Measurements from ENCODE around the gene RGS4. TPM values are rescaled to one million over a fixed set of nuclear protein-coding genes. Genes with fewer than 3 reads are reported as not detected.
A peak's percentile ranks its signal among the peaks of the same experiment; 100 is the strongest.

The RGS4 gene
- total RNA-seq, 1 experiment from 2014 or later: not detected

DNA sequence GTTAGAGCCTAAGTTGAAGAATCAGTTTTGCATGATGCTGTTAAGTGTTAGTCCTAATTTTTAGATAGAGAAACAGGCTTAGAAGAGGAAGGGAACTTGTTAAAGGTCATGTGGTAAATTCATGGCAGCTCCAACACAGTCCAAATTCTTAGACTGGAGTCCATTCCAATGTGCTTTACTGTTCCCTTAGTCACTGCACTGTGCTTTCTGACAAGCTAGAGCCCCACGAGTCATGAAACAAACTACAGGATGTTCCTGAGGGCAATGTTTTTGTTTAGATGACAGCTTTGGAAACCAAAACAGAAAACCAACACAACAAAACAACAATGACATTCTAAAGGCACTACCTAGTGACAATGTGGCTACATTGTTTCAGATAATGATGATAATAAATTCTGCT is 23.1 kb upstream of the RGS4 start:
- Histone ChIP-seq H3K79me2 (ENCODE audit: low read length) (no peaks in the 10 kb centered on the region), H4K20me1 (ENCODE audit: insufficient read depth, low read depth, low read length) (no peaks in the 10 kb centered on the region), H3K4me3 (ENCODE audit: low read length) (no peak overlapping the region), H3K4me2 (ENCODE audit: low read depth, low read length, poor library complexity, severe bottlenecking) (no peak overlapping the region), H3K27ac (ENCODE audit: low read length) (no peak overlapping the region), H3K4me1 (ENCODE audit: low read length) (no peaks in the 10 kb centered on the region), H3K9me2 (replicated peaks; ENCODE audit: insufficient read depth, low read length) (no peaks in the 10 kb centered on the region), H3K9me3 (ENCODE audit: low read length) (no peaks in the 10 kb centered on the region), H3K36me3 (ENCODE audit: insufficient read depth, low read length) (no peaks in the 10 kb centered on the region), H3K27me3 (ENCODE audit: low read length) (peaks cover 2% of the 10 kb centered on the region; the same call in 1 of the 2 replicates), H3K9ac (ENCODE audit: low read length) (no peak overlapping the region), H2AFZ (ENCODE audit: low read length) (no peak overlapping the region)
- DNase-seq: no peak

DNA sequence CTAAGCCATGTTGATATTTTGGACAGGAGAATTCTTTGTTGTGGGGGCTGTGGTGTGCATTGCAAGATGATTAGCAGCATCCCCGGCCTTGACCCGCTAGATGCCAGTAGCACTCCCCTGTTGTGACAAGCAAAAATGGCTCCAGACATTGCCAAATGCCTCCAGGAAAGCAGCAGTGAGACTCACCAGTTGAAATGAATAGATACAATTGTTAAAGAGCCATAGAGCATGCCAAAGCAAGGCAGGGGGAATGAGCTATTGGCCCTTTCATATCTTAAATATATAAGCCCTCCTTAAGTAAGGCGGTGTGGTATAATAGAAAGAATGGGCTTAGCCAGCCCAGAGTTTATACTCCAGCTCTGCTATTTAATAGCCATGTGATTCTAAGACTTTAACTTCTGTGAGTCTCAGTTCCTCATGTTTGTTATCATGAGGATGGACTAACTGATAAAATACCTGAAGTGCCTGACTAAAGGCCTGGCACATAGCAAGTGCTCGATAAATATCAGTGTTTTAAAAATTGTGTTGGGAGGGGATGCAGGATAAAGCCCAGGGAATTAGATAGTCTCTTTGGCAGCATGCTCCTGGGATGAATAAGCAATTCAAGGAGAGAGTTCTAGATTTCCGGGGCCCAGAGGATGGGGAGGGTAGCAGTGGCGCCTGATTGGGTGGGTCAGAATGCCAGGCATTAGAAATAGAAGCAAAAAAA is 21.1 kb upstream of the RGS4 start:
- H3K9ac ChIP-seq (ENCODE audit: low read length): no peak overlapping the region
- H4K20me1 ChIP-seq (ENCODE audit: insufficient read depth, low read depth, low read length): no peaks in the 10 kb centered on the region
- no peak for DNase-seq
- H3K36me3 ChIP-seq (ENCODE audit: insufficient read depth, low read length): no peaks in the 10 kb centered on the region
- H3K4me2 ChIP-seq (ENCODE audit: low read depth, low read length, poor library complexity, severe bottlenecking): no peak overlapping the region
- no peaks in the 10 kb centered on the region for H3K9me2 ChIP-seq (replicated peaks; ENCODE audit: insufficient read depth, low read length)
- H3K27ac ChIP-seq (ENCODE audit: low read length): no peak overlapping the region
- no peaks in the 10 kb centered on the region for H3K9me3 ChIP-seq (ENCODE audit: low read length)
- H3K27me3 ChIP-seq (ENCODE audit: low read length): 0 out of 2 replicates have a peak, but pooled peaks cover 2% of the 10 kb centered on the region
- H3K4me3 ChIP-seq (ENCODE audit: low read length): no peak overlapping the region
- H3K79me2 ChIP-seq (ENCODE audit: low read length): no peaks in the 10 kb centered on the region
- H2AFZ ChIP-seq (ENCODE audit: low read length): no peak overlapping the region
- H3K4me1 ChIP-seq (ENCODE audit: low read length): no peaks in the 10 kb centered on the region

DNA sequence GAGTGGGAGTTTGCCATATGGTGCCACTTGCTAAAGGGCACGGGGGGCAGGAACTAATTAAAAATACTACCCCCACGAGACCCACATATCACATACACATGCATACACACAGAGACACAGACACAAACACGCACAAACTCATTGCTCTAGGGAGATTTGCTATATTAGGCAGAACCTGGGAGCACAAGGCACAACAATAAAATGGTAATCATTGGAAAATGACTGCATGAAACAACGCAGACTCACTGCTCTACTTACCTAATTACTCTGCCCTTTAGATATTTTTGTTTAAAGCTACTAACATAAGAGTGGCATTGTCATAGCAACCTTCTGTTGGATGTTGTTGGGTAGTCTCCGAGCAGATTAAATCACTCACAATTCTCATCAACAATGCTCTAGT is 20.3 kb upstream of the RGS4 start:
- H3K27ac ChIP-seq (ENCODE audit: low read length): no peak overlapping the region
- H3K4me3 ChIP-seq (ENCODE audit: low read length): no peak overlapping the region
- H3K9me2 ChIP-seq (replicated peaks; ENCODE audit: insufficient read depth, low read length): no peaks in the 10 kb centered on the region
- H3K9ac ChIP-seq (ENCODE audit: low read length): no peak overlapping the region
- H3K79me2 ChIP-seq (ENCODE audit: low read length): no peaks in the 10 kb centered on the region
- no peak overlapping the region for H3K4me2 ChIP-seq (ENCODE audit: low read depth, low read length, poor library complexity, severe bottlenecking)
- H3K27me3 ChIP-seq (ENCODE audit: low read length): 0 out of 2 replicates have a peak, but pooled peaks cover 2% of the 10 kb centered on the region
- no peaks in the 10 kb centered on the region for H4K20me1 ChIP-seq (ENCODE audit: insufficient read depth, low read depth, low read length)
- no peaks in the 10 kb centered on the region for H3K4me1 ChIP-seq (ENCODE audit: low read length)
- H3K36me3 ChIP-seq (ENCODE audit: insufficient read depth, low read length): no peaks in the 10 kb centered on the region
- no peaks in the 10 kb centered on the region for H3K9me3 ChIP-seq (ENCODE audit: low read length)
- no peak for DNase-seq
- no peak overlapping the region for H2AFZ ChIP-seq (ENCODE audit: low read length)

DNA sequence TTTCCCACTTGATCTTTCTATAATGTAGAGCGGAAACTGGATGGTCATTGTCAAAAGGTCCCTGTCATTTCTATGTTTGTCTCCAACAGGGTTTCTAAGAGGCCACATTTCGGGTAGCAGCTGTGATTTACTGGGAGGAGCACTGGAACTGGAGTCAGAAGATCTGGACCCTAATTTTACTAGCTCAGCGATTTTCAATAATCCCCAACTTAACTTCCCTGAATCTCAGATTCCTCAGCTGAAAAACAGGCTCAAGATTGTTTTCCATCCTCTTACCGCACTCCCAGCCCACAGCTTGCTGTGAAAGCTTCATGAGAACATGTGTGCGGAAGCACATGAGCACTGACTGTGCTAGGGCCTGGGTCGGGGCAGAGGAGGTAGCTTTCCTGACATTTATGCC is 19.9 kb upstream of the RGS4 start:
- Histone ChIP-seq H3K4me3 (ENCODE audit: low read length) (no peak overlapping the region), H3K79me2 (ENCODE audit: low read length) (no peaks in the 10 kb centered on the region), H3K4me2 (ENCODE audit: low read depth, low read length, poor library complexity, severe bottlenecking) (no peak overlapping the region), H2AFZ (ENCODE audit: low read length) (no peak overlapping the region), H3K36me3 (ENCODE audit: insufficient read depth, low read length) (no peaks in the 10 kb centered on the region), H3K9me2 (replicated peaks; ENCODE audit: insufficient read depth, low read length) (no peaks in the 10 kb centered on the region), H3K27me3 (ENCODE audit: low read length) (0 out of 2 replicates have a peak, but pooled peaks cover 2% of the 10 kb centered on the region), H3K9me3 (ENCODE audit: low read length) (no peaks in the 10 kb centered on the region), H4K20me1 (ENCODE audit: insufficient read depth, low read depth, low read length) (no peaks in the 10 kb centered on the region), H3K27ac (ENCODE audit: low read length) (no peak overlapping the region), H3K4me1 (ENCODE audit: low read length) (no peaks in the 10 kb centered on the region), H3K9ac (ENCODE audit: low read length) (no peak overlapping the region)
- DNase-seq: no peak

DNA sequence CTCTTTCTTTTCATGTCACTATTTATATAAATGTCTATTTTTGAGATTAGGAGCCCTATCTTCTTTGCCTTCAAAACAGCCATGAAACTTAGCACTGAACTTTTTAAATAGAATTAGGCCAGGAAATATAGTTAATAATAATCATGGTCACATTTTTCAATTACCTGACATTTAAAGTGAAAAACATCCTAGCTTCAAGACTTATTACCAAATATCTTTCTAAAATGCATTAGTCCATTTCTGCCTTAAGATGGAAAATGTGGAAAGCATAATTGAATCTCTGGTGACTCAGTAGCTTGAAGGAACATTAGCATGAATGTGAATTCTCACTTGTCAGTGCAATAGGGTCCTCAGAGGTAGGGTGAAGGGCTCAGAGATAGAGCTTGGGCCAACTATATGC is 18.7 kb upstream of the RGS4 start:
- H3K9me3 ChIP-seq (ENCODE audit: low read length): no peaks in the 10 kb centered on the region
- 0 out of 2 replicates have a peak, but pooled peaks cover 2% of the 10 kb centered on the region for H3K27me3 ChIP-seq (ENCODE audit: low read length)
- H4K20me1 ChIP-seq (ENCODE audit: insufficient read depth, low read depth, low read length): no peaks in the 10 kb centered on the region
- no peak overlapping the region for H3K4me2 ChIP-seq (ENCODE audit: low read depth, low read length, poor library complexity, severe bottlenecking)
- peaks cover 4% of the 10 kb centered on the region for H3K4me1 ChIP-seq (ENCODE audit: low read length)
- no peaks in the 10 kb centered on the region for H3K9me2 ChIP-seq (replicated peaks; ENCODE audit: insufficient read depth, low read length)
- H2AFZ ChIP-seq (ENCODE audit: low read length): no peak overlapping the region
- DNase-seq: no peak
- H3K9ac ChIP-seq (ENCODE audit: low read length): no peak overlapping the region
- H3K79me2 ChIP-seq (ENCODE audit: low read length): no peaks in the 10 kb centered on the region
- H3K4me3 ChIP-seq (ENCODE audit: low read length): no peak overlapping the region
- no peak overlapping the region for H3K27ac ChIP-seq (ENCODE audit: low read length)
- H3K36me3 ChIP-seq (ENCODE audit: insufficient read depth, low read length): no peaks in the 10 kb centered on the region

DNA sequence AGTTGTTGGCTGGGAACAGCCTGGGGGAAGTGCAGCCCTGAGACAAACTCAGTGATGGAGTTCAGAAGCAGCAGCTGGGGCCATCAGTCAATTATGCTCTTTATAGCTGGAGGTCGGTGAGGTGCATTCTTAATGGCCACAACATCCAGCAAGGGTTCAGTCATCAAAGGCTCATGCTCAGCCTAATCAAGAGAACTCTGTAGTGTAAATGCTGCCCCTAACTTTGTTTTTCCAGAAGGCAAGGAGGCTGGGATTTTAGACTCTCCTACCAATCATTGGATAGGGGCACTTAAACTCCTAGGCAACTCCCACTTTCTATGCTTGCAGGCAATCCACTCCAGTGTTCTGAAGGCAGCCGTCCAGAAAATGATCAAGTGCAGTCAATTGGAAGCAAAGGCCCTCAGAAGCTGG is 15.0 kb upstream of the RGS4 start:
- Histone ChIP-seq H2AFZ (ENCODE audit: low read length) (no peak overlapping the region), H3K79me2 (ENCODE audit: low read length) (no peaks in the 10 kb centered on the region), H3K4me1 (ENCODE audit: low read length) (peaks cover 4% of the 10 kb centered on the region), H3K9me3 (ENCODE audit: low read length) (no peaks in the 10 kb centered on the region), H3K9ac (ENCODE audit: low read length) (no peak overlapping the region), H3K4me3 (ENCODE audit: low read length) (no peak overlapping the region), H3K9me2 (replicated peaks; ENCODE audit: insufficient read depth, low read length) (no peaks in the 10 kb centered on the region), H3K27ac (ENCODE audit: low read length) (no peak overlapping the region), H3K36me3 (ENCODE audit: insufficient read depth, low read length) (no peaks in the 10 kb centered on the region), H3K27me3 (ENCODE audit: low read length) (no peaks in the 10 kb centered on the region), H4K20me1 (ENCODE audit: insufficient read depth, low read depth, low read length) (no peaks in the 10 kb centered on the region), H3K4me2 (ENCODE audit: low read depth, low read length, poor library complexity, severe bottlenecking) (no peak overlapping the region)
- no peak for DNase-seq

DNA sequence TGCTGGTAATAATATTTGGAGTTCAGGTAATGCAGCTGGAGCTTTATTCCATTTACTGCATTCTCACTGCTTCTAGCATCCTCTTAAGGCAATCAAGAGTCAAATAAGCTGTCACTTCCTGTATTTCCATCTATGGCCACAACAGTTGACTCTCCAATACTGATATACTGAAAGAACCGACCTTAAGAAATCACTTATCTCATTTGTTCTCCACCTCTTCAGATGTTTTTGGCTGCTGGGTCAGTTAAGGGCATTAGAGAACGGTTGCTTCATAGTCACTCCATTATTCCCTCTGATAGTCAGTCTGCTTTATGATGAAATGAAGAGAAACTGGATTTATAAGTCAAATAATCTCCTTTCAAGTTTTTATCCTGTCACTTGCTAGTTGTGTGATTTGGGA is 14.2 kb upstream of the RGS4 start:
- no peaks in the 10 kb centered on the region for H3K27me3 ChIP-seq (ENCODE audit: low read length)
- H3K9me3 ChIP-seq (ENCODE audit: low read length): no peaks in the 10 kb centered on the region
- H3K4me3 ChIP-seq (ENCODE audit: low read length): no peak overlapping the region
- H2AFZ ChIP-seq (ENCODE audit: low read length): 0 out of 2 replicates have a peak overlapping the region, but pooled peaks have one; percentile 38
- H3K9ac ChIP-seq (ENCODE audit: low read length): no peak overlapping the region
- H3K4me2 ChIP-seq (ENCODE audit: low read depth, low read length, poor library complexity, severe bottlenecking): no peak overlapping the region
- no peaks in the 10 kb centered on the region for H3K9me2 ChIP-seq (replicated peaks; ENCODE audit: insufficient read depth, low read length)
- peaks cover 4% of the 10 kb centered on the region for H3K4me1 ChIP-seq (ENCODE audit: low read length)
- no peaks in the 10 kb centered on the region for H4K20me1 ChIP-seq (ENCODE audit: insufficient read depth, low read depth, low read length)
- no peak for DNase-seq
- no peaks in the 10 kb centered on the region for H3K79me2 ChIP-seq (ENCODE audit: low read length)
- no peaks in the 10 kb centered on the region for H3K36me3 ChIP-seq (ENCODE audit: insufficient read depth, low read length)
- no peak overlapping the region for H3K27ac ChIP-seq (ENCODE audit: low read length)

DNA sequence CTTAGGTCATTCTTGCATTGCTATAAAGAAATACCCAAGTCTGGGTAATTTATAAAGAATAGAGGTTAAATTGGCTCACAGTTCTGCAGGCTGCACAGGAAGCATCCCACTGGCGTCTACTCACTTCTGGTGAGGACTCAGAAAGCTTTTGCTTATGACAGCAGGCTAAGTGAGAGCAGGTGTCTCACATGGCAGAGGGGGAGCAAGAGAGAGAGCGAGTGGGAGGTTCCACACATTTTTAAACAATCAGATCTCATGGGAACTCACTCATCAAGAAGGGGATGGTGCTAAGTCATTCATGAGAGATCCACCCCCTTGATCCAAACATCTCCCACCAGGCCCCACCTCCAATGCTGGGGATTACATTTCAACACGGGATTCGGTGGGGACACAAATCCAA is 13.6 kb upstream of the RGS4 start:
- Histone ChIP-seq H3K79me2 (ENCODE audit: low read length) (no peaks in the 10 kb centered on the region), H2AFZ (ENCODE audit: low read length) (no peak overlapping the region), H3K4me3 (ENCODE audit: low read length) (no peak overlapping the region), H3K27ac (ENCODE audit: low read length) (no peak overlapping the region), H3K9me2 (replicated peaks; ENCODE audit: insufficient read depth, low read length) (no peaks in the 10 kb centered on the region), H3K4me2 (ENCODE audit: low read depth, low read length, poor library complexity, severe bottlenecking) (no peak overlapping the region), H4K20me1 (ENCODE audit: insufficient read depth, low read depth, low read length) (no peaks in the 10 kb centered on the region), H3K36me3 (ENCODE audit: insufficient read depth, low read length) (no peaks in the 10 kb centered on the region), H3K4me1 (ENCODE audit: low read length) (peaks cover 4% of the 10 kb centered on the region), H3K9me3 (ENCODE audit: low read length) (no peaks in the 10 kb centered on the region), H3K9ac (ENCODE audit: low read length) (no peak overlapping the region), H3K27me3 (ENCODE audit: low read length) (no peaks in the 10 kb centered on the region)
- DNase-seq: no peak

Data from Karpas-422 (cell line).